SK-N-SH (cell line): Measurements from ENCODE around the gene RREB1.

Experiments
- CHD2 ChIP-seq: fragments of 150-350 bp; IDR thresholded peaks from 2 replicates; pipeline ENCODE4 v1.6.1; 2018; ENCODE audit warnings: low read length; ENCODE audit not compliant: partially characterized antibody
- EP300 ChIP-seq, 2 experiments: IDR thresholded peaks; 2 replicates each; pipeline versions ENCODE4 v1.4.0 to v1.6.1; 2012; ENCODE audit warnings: borderline replicate concordance in 1 of 2, low read depth in 1 of 2, low read length in 1 of 2
- FOXM1 ChIP-seq: IDR thresholded peaks from 2 replicates; pipeline ENCODE4 v1.4.0; 2012; ENCODE audit warnings: low read depth, mild to moderate bottlenecking
- MAX ChIP-seq: IDR thresholded peaks from 2 replicates; pipeline ENCODE4 v1.4.0; 2012; ENCODE audit warnings: low read depth
- MEF2A ChIP-seq: IDR thresholded peaks from 2 replicates; pipeline ENCODE4 v1.4.0; 2012; ENCODE audit warnings: low read depth, borderline replicate concordance
- POLR2AphosphoS5 ChIP-seq: IDR thresholded peaks from 2 replicates; pipeline ENCODE4 v1.6.1; 2012; ENCODE audit warnings: low read depth, low read length
- TF ChIP-seq, protein P1 (sequence below): fragments of 200-600 bp; sonication (generic); IDR thresholded peaks from 2 replicates; pipeline ENCODE4 v1.6.1; 2017; ENCODE audit warnings: antibody characterized with exemption, mild to moderate bottlenecking, moderate library complexity

- TF ChIP-seq MAX (no peak), FOXM1 (no peak), MEF2A (no peak), POLR2AphosphoS5 (no peak), CHD2 (no peak), EP300 (IDR thresholded peaks at IDR 0.05; ENCODE audit: borderline replicate concordance in 1 of 2, low read depth in 1 of 2, low read length in 1 of 2) (no peak)
- TF ChIP-seq, protein P1, sequence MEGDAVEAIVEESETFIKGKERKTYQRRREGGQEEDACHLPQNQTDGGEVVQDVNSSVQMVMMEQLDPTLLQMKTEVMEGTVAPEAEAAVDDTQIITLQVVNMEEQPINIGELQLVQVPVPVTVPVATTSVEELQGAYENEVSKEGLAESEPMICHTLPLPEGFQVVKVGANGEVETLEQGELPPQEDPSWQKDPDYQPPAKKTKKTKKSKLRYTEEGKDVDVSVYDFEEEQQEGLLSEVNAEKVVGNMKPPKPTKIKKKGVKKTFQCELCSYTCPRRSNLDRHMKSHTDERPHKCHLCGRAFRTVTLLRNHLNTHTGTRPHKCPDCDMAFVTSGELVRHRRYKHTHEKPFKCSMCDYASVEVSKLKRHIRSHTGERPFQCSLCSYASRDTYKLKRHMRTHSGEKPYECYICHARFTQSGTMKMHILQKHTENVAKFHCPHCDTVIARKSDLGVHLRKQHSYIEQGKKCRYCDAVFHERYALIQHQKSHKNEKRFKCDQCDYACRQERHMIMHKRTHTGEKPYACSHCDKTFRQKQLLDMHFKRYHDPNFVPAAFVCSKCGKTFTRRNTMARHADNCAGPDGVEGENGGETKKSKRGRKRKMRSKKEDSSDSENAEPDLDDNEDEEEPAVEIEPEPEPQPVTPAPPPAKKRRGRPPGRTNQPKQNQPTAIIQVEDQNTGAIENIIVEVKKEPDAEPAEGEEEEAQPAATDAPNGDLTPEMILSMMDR: no peak
Measured at GRCh38 chr6:7180751-7181150, 73.0 kb downstream of the RREB1 start.
